ENCODE data around the gene RASL10A.

DNA sequence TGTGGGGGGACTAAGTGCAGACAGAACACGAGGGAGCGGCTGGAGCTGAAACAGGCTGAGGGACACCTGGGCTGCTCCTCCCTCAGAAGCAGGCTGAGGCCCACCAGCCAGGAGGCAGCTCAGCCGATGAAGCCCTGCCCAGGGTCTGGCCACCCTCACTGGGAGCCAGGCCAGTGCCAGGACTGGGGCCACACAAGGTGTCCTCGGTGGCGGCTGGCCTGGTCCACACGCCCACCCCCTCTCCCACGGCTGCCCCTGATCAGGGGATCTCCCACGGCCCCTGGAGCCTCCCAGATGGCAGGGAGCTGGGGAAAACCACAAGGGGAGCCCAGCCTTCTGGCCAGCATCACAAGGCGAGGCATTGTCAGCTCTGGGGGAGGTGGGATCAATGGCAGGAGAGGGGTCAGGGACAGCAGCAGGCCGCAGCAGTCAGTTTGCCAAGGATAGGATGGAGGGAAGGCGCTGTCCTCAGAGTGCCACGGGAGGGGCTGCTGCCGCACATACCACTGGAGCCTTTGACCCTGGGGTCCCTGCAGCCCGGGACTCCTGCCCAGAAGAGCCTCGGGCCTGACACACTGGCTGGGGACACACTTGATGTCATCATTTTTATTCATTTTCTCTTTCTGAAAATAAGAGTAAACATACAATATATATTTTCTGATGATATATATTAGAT is 11.7 kb upstream of the RASL10A start:
- TF ChIP-seq, protein P1, sequence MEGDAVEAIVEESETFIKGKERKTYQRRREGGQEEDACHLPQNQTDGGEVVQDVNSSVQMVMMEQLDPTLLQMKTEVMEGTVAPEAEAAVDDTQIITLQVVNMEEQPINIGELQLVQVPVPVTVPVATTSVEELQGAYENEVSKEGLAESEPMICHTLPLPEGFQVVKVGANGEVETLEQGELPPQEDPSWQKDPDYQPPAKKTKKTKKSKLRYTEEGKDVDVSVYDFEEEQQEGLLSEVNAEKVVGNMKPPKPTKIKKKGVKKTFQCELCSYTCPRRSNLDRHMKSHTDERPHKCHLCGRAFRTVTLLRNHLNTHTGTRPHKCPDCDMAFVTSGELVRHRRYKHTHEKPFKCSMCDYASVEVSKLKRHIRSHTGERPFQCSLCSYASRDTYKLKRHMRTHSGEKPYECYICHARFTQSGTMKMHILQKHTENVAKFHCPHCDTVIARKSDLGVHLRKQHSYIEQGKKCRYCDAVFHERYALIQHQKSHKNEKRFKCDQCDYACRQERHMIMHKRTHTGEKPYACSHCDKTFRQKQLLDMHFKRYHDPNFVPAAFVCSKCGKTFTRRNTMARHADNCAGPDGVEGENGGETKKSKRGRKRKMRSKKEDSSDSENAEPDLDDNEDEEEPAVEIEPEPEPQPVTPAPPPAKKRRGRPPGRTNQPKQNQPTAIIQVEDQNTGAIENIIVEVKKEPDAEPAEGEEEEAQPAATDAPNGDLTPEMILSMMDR (IDR thresholded peaks at IDR 0.05) = no peak
- no peak for TF ChIP-seq POLR2AphosphoS5 (IDR thresholded peaks at IDR 0.05)
- no peak for TF ChIP-seq POLR2A (IDR thresholded peaks at IDR 0.05)
